Vagina (tissue), 2 donors: ENCODE data around the gene SLC43A1. TPM values are rescaled to one million over a fixed set of nuclear protein-coding genes. Genes with fewer than 3 reads are reported as not detected.

Source experiments
- DNase-seq, 2 donors: peaks; one replicate each; pipeline ENCODE4 v3.0.0-alpha.2; 2017; ENCODE audit errors: extremely low spot score in 2 of 2
- H3K27ac ChIP-seq: fragments of 200-600 bp; sonication (generic); one replicate; pipeline ENCODE4 v1.5.1; 2019
- H3K27me3 ChIP-seq: fragments of 200-600 bp; sonication (generic); one replicate; pipeline ENCODE4 v1.5.1; 2019
- H3K36me3 ChIP-seq, 2 donors: fragments of 200-600 bp; sonication (generic); one replicate each; pipeline ENCODE4 v1.5.1; 2017 to 2019
- H3K4me1 ChIP-seq: fragments of 200-600 bp; sonication (generic); one replicate; pipeline ENCODE4 v1.5.1; 2019
- H3K4me3 ChIP-seq, 2 donors: fragments of 200-600 bp; sonication (generic); 1 replicate in 1 of 2; 2 replicates in 1 of 2; pipeline ENCODE4 v1.5.1; 2016 to 2019
- H3K9me3 ChIP-seq: fragments of 200-600 bp; sonication (generic); one replicate; pipeline ENCODE4 v1.5.1; 2019
- CTCF ChIP-seq, 3 experiments: fragments of 450-650 bp in 2 of 3; fragments of 200-600 bp in 1 of 3; sonication (generic) in 1 of 3; IDR thresholded peaks; one replicate each; pipeline ENCODE4 v1.5.1; 2017 to 2019; ENCODE audit warnings: antibody characterized with exemption in 3 of 3, mild to moderate bottlenecking in 2 of 3, moderate library complexity in 2 of 3
- POLR2A ChIP-seq, 2 donors: fragments of 450-650 bp; IDR thresholded peaks; one replicate each; pipeline ENCODE4 v1.6.1; 2017; ENCODE audit warnings: antibody characterized with exemption in 2 of 2, mild to moderate bottlenecking in 2 of 2, moderate library complexity in 2 of 2
- POLR2AphosphoS5 ChIP-seq, 2 donors: sonication (generic); formaldehyde crosslinking; IDR thresholded peaks; one replicate each; pipeline ENCODE4 v1.9.0; 2017; ENCODE audit warnings: antibody characterized with exemption in 2 of 2, mild to moderate bottlenecking in 2 of 2, low read depth in 1 of 2; ENCODE audit not compliant: insufficient read depth in 1 of 2
- intact Hi-C: fragments of 100-400 bp; cut with DNase I; formaldehyde crosslinking; loops from one replicate; pipeline ENCODE4 v1.15.1; 2023
- total RNA-seq: library from RNA; depleted of rRNA; stranded (reverse); fragments of >200 nt; gene quantifications from one replicate; pipeline ENCODE4 v1.2.3, GENCODE V29; 2016

Gene SLC43A1
- total RNA-seq, 1 donor from 2014 or later = 22.6 TPM

GRCh38 chr11:57490456-57491248 is 24.9 kb downstream of the SLC43A1 start:
- intact Hi-C loops = loop anchor here (5.0 to 10.0 kb wide), 2 partner anchors 37 to 146 kb away; no protein-coding TSS in a partner anchor
- no peak overlapping the region for H3K4me3 ChIP-seq
- peaks cover 0 to 15% of the 10 kb centered on the region in 2 donors for H3K36me3 ChIP-seq
- H3K27me3 ChIP-seq = no peaks in the 10 kb centered on the region
- H3K27ac ChIP-seq = no peak overlapping the region
- DNase-seq = no peak
- no peaks in the 10 kb centered on the region for H3K4me1 ChIP-seq
- TF ChIP-seq POLR2A (IDR thresholded peaks at IDR 0.05) (no peak), POLR2AphosphoS5 (IDR thresholded peaks at IDR 0.05; ENCODE audit: insufficient read depth in 1 of 2, low read depth in 1 of 2) (no peak), CTCF (IDR thresholded peaks at IDR 0.05) (no peak)
- no peaks in the 10 kb centered on the region for H3K9me3 ChIP-seq

DNA sequence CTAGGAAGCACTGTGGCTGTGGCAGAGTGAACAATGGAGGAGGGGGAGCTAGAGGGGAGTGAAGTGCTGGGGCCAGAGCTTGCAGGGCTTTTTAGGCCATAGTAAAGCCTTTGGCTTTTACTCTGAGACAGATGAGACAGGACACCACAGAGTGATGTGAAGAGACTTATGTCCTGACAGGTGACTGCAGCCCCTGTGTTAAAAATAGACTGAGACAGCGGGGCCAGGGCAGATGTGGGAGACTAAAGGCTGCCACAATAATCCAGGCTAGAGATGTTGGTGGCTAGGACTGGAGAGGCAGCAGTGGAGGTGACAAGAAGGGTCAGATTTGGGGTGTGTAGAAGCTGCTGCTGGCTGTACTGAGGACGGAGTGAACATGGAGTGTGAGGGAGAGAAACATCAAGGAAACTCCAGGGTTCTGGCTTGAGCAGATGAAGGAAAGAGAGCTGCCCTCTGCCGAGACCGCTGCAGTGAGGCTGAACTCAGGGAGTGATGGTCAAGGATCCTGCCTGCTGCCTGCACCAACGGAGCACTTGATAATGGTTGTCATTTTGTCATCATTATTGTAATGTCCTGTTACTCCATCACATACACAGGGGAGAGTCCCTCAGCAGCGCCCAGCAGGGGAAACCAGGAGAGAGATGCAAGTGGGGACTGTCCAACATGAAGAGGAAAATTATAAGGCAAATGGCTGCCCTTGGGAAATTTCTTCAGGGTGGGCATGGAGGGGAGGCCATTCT is 27.4 kb downstream of the SLC43A1 start:
- Histone ChIP-seq H3K4me1 (peaks cover 6% of the 10 kb centered on the region), H3K4me3 (no peak overlapping the region), H3K9me3 (no peaks in the 10 kb centered on the region), H3K27me3 (no peaks in the 10 kb centered on the region), H3K36me3 (peaks cover 0 to 22% of the 10 kb centered on the region in 2 donors), H3K27ac (no peak overlapping the region)
- intact Hi-C loops = no loop called here
- TF ChIP-seq POLR2A (IDR thresholded peaks at IDR 0.05) = no peak
- TF ChIP-seq CTCF (IDR thresholded peaks at IDR 0.05) = no peak
- no peak for TF ChIP-seq POLR2AphosphoS5 (IDR thresholded peaks at IDR 0.05; ENCODE audit: insufficient read depth in 1 of 2, low read depth in 1 of 2)
- DNase-seq = no peak

GRCh38 chr11:57487021-57487778 is 28.3 kb downstream of the SLC43A1 start:
- Histone ChIP-seq H3K27ac (no peak overlapping the region), H3K4me1 (peaks cover 15% of the 10 kb centered on the region), H3K4me3 (no peak overlapping the region), H3K9me3 (no peaks in the 10 kb centered on the region), H3K27me3 (no peaks in the 10 kb centered on the region), H3K36me3 (peaks cover 0 to 22% of the 10 kb centered on the region in 2 donors)
- DNase-seq = no peak
- intact Hi-C loops = no loop called here
- TF ChIP-seq CTCF (IDR thresholded peaks at IDR 0.05) (no peak), POLR2AphosphoS5 (IDR thresholded peaks at IDR 0.05; ENCODE audit: insufficient read depth in 1 of 2, low read depth in 1 of 2) (no peak), POLR2A (IDR thresholded peaks at IDR 0.05) (no peak)

GRCh38 chr11:57485217-57485990 is 30.1 kb downstream of the SLC43A1 start:
- Histone ChIP-seq H3K27ac (no peak overlapping the region), H3K36me3 (peaks cover 0 to 22% of the 10 kb centered on the region in 2 donors), H3K9me3 (no peaks in the 10 kb centered on the region), H3K27me3 (no peaks in the 10 kb centered on the region), H3K4me1 (peaks cover 16% of the 10 kb centered on the region), H3K4me3 (no peak overlapping the region)
- intact Hi-C loops = no loop called here
- TF ChIP-seq CTCF (IDR thresholded peaks at IDR 0.05) (no peak), POLR2A (IDR thresholded peaks at IDR 0.05) (no peak)
- no peak for DNase-seq
